ENCODE results near the gene METTL25. TPM values are rescaled to one million over a fixed set of nuclear protein-coding genes. Genes with fewer than 3 reads are reported as not detected.

METTL25 gene
- total RNA-seq, 1 experiment from 2014 or later, result 6.3 TPM

DNA sequence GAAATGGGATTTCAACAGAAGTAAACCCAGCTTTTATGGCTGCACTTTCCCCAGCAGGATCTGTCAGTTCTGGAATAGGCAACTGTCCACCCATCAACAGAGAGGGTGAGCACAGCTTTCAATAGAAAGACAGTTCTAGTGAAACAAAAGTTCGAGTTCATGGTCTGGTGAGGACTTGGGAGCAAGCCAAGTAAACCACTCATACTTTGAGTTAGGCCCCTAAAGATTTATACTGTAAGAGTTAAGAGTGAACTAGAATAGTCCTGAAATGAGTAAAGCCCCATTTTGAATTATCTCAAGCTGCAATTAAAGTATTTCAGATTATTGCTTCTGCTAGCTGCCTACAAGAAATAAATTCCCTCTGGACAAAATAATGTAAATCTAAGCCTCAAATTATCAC lies 82.6 kb downstream of the METTL25 start:
- H3K27me3 Mint-ChIP-seq (ENCODE audit: low read depth), result no peaks in the 10 kb centered on the region
- H3K4me1 Mint-ChIP-seq, result peaks cover 6% of the 10 kb centered on the region
- no peak for DNase-seq (ENCODE audit: low spot score)
- CTCF ChIA-PET, result no interaction called here
- TF ChIP-seq, protein P1, sequence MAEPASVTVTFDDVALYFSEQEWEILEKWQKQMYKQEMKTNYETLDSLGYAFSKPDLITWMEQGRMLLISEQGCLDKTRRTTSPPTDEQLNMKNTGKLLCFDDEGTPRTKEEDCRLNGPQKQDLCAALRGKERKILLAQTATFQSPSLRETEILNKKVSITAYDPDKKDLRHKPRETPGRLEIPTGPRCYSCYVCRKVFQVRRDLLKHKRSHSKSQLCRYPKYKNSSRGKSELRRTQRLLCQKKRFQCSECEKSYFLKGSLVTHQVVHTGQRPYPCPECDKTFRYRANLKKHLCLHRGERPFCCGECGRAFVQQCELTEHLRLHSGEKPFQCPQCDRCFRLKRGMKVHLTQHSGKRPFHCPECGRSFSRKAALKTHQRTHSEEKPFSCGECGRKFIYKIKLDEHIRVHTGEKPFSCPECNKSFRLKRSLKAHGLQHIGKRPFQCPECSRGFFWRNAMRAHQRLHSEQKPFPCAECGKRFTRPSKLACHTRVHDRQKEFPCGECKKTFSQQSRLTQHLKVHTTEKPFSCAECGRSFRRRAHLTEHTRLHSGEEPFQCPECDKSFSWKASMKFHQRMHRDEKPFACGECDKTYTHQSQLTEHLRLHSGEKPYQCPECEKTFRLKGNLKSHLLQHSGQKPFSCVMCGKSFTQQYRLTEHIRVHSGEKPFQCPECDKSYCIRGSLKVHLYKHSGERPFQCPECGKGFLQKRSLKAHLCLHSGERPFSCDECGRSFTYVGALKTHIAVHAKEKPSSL (CRISPR knock-in tag; conservative IDR thresholded peaks at IDR 0.05), result no peak
- TF ChIP-seq AFF4 (CRISPR knock-in tag; IDR thresholded peaks at IDR 0.05; ENCODE audit: borderline replicate concordance), result no peak
- no peak for TF ChIP-seq MLX (CRISPR knock-in tag; IDR thresholded peaks at IDR 0.05)
- TF ChIP-seq, protein P2, sequence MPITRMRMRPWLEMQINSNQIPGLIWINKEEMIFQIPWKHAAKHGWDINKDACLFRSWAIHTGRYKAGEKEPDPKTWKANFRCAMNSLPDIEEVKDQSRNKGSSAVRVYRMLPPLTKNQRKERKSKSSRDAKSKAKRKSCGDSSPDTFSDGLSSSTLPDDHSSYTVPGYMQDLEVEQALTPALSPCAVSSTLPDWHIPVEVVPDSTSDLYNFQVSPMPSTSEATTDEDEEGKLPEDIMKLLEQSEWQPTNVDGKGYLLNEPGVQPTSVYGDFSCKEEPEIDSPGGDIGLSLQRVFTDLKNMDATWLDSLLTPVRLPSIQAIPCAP (CRISPR knock-in tag; IDR thresholded peaks at IDR 0.05), result no peak
- no peak for TF ChIP-seq ERG (CRISPR knock-in tag; IDR thresholded peaks at IDR 0.05)
- H3K27ac Mint-ChIP-seq, result no peak overlapping the region
- POLR2A ChIA-PET, result no interaction called here
- no peak overlapping the region for H3K4me3 Mint-ChIP-seq
- H3K36me3 Mint-ChIP-seq, result 0 out of 2 replicates have a peak, but pooled peaks cover 2% of the 10 kb centered on the region
- H3K9me3 Mint-ChIP-seq, result peaks cover 5% of the 10 kb centered on the region; the same call in 1 of the 2 replicates
- no peak for ATAC-seq

DNA sequence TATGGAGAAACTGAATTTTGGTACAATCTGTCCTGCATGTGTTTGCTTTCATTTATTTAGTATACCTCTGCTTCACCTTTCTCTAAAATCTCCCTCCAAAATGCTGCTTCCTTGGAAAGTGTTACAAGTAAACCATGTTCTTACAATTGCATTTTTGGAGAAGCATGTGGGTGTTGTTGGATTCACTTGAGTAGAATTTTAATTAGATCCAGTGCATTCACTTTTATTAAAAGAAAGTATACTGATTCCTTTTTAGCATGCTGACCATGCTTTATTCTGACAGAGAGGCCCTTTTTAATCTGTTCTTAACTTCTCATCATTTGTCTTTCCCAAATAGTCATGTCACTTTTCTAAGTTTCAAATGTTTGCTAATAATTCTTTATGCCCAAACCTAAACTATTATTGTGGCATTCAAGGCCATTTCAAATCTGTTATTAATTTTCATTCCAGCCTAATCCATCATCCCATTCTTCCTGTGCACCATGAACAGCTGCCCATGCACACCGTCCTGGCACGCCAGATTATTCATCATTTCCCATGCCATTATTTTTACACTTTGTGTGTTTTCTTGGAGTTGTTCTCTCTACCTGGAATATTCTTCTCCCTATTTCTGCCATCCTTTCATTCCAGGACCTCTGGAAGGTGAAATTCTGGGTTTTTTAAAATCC lies 90.7 kb downstream of the METTL25 start:
- CTCF ChIA-PET, result no interaction called here
- H3K4me3 Mint-ChIP-seq, result no peak overlapping the region
- POLR2A ChIA-PET, result no interaction called here
- ATAC-seq (no peak), DNase-seq (ENCODE audit: low spot score) (no peak)
- H3K27ac Mint-ChIP-seq, result no peak overlapping the region
- H3K36me3 Mint-ChIP-seq, result no peaks in the 10 kb centered on the region
- no peaks in the 10 kb centered on the region for H3K9me3 Mint-ChIP-seq
- TF ChIP-seq, protein P2 (CRISPR knock-in tag; IDR thresholded peaks at IDR 0.05), result no peak
- TF ChIP-seq HMGXB4 (CRISPR knock-in tag; IDR thresholded peaks at IDR 0.05) (no peak), ZNF317 (CRISPR knock-in tag; IDR thresholded peaks at IDR 0.05; ENCODE audit: borderline replicate concordance, low read depth) (no peak), JUN (CRISPR knock-in tag; IDR thresholded peaks at IDR 0.05) (no peak), ESRRA (CRISPR knock-in tag; IDR thresholded peaks at IDR 0.05; ENCODE audit: borderline replicate concordance) (no peak), GRHL2 (CRISPR knock-in tag; IDR thresholded peaks at IDR 0.05; ENCODE audit: insufficient replicate concordance, severe bottlenecking) (no peak), RELA (CRISPR knock-in tag; IDR thresholded peaks at IDR 0.05; ENCODE audit: borderline replicate concordance) (no peak), OVOL2 (CRISPR knock-in tag; IDR thresholded peaks at IDR 0.05; ENCODE audit: borderline replicate concordance) (no peak)
- TF ChIP-seq, protein P3, sequence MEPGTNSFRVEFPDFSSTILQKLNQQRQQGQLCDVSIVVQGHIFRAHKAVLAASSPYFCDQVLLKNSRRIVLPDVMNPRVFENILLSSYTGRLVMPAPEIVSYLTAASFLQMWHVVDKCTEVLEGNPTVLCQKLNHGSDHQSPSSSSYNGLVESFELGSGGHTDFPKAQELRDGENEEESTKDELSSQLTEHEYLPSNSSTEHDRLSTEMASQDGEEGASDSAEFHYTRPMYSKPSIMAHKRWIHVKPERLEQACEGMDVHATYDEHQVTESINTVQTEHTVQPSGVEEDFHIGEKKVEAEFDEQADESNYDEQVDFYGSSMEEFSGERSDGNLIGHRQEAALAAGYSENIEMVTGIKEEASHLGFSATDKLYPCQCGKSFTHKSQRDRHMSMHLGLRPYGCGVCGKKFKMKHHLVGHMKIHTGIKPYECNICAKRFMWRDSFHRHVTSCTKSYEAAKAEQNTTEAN (CRISPR knock-in tag; IDR thresholded peaks at IDR 0.05), result no peak
- H3K4me1 Mint-ChIP-seq, result no peaks in the 10 kb centered on the region; the same call in 1 of the 2 replicates
- H3K27me3 Mint-ChIP-seq (ENCODE audit: low read depth), result no peaks in the 10 kb centered on the region

All from WTC11 (cell line).